OCI-M1 (cell line): ENCODE data around the gene DUSP9.

Experiments
- DNase-seq: peaks from one replicate; lab custom pipeline; 2025; lab: John Stamatoyannopoulos, UW

The DUSP9 gene

DNA sequence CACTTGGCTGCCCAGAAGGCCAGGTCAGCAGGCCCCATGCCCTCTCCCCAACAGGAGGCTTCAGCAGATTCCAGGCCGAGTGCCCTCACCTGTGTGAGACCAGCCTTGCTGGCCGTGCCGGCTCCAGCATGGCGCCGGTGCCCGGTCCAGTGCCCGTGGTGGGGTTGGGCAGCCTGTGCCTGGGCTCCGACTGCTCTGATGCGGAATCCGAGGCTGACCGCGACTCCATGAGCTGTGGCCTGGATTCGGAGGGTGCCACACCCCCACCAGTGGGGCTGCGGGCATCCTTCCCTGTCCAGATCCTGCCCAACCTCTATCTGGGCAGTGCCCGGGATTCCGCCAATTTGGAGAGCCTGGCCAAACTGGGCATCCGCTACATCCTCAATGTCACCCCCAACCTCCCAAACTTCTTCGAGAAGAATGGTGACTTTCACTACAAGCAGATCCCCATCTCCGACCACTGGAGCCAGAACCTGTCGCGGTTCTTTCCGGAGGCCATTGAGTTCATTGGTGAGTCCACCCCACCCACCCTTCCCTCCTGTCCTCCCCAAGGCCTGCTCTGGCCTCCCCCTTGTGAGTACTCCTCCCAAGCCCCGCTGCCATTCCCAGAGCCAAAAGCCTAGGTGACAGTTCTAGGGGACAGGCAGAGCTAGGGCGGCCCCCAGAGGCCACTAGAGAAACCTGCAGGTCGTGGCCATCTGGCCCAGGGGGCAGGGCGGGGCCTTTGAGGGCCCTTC is 2.3 kb downstream of the DUSP9 start:
- peak; percentile 62 for DNase-seq

DNA sequence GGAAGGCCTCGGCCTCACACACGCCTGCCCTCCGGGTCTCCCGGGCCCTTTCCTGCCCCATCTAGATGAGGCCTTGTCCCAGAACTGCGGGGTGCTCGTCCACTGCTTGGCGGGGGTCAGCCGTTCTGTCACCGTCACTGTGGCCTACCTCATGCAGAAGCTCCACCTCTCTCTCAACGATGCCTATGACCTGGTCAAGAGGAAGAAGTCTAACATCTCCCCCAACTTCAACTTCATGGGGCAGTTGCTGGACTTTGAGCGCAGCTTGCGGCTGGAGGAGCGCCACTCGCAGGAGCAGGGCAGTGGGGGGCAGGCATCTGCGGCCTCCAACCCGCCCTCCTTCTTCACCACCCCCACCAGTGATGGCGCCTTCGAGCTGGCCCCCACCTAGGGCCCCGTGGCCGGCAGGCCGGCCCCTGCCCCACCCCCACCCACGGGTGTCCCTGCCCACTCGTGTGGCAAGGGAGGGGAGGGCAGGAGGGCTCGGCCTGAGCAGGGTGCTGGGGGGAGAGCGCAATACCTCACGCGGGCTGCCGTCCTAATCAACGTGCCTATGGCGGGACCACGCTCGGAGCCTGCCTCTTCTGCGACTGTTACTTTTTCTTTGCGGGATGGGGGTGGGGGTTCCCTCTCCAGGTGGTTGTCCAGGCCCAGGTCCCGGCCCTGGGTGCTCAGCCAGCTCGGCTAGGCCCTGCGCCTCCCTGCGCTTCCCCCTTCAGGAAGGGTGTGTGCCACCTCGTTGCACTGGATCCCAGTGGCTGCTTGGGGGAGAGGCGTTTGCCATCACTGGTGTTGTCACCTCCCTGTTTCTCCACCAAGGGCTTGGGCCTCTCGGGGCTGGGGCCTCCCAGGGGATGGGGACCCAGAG is 3.1 kb downstream of the DUSP9 start:
- DNase-seq: no peak

DNA sequence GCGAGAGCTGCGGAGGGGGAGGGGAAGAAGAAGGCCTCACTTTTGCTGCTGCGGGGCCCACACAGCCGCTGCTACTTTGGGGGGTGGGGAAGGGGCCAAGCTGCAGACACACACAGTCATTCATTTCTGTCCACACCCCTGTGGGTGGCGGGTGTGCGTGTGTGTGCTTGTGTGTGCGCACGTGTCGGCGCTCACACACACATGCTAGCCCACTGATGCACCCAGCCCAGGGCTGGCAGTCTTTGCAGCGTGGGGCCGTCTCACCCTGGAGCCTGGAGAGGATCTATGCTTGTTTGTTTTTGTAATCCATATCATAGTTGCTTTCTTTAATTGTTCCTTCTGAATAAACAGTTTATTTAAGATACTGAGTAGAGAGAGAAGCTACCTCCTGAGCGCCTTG is 4.0 kb downstream of the DUSP9 start:
- no peak for DNase-seq

DNA sequence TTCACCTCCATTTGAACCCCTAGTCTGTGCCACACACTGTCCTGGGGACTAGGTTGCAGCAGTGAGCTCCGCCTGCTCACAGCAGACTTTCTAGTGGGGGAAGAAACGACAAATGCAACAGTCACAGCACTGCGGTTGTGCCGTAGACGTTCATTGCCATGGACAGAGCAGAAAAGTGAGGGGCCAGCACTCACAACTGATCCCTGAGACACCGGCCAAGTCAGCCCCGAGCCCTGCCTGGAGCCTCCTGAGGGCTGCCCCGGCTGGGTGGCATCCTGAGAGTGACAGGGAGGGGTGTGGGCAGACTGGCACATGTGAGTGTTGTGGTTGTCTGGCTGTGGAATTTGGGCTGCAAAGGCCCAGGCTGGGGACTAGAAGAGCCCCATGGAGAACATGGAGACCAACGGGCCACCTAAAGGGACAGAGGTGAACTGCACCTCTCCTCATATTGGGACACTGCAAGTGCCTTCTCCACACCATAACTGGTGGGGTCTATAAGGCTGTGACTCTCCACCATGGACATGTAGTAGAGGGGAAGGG is 4.6 kb downstream of the DUSP9 start:
- DNase-seq: peak; percentile 13

DNA sequence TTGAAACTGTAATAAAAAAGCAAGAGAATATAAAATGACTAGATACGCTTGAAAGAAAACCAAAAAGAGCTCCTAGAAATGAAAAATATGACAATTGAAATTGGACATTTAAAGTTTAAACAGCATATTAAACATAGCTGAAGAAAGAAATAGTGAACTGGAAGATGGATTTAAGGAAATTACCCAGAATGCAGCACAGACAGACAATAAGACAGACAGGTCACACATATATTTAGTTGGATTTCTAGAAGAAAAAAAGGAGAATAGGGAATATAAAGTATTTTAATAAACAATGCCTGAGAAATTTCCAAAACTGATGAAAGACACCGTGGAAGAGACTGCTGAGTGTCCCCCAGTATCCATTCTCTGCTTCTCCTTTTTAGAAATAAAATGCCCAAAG is 6.6 kb downstream of the DUSP9 start:
- DNase-seq: no peak

DNA sequence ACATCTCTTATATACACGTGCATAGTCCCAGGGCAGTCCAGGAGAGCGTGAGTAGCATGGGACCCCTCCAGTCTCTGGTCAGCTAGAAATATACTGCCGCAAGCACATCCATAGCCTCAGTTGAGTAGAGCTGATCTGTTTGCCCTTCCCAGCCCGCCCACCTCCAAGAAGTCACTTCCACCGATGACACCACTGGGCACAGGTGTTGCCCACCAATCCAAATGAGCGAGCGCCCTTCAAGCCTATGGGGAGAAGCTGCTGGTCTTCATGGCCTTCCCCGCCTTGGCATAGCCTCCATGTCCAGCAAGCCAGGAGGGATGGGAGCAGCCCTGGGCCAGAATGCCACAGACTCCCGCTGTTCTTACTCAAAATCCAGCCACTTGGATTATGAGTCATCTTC is 10.2 kb downstream of the DUSP9 start:
- DNase-seq: no peak

DNA sequence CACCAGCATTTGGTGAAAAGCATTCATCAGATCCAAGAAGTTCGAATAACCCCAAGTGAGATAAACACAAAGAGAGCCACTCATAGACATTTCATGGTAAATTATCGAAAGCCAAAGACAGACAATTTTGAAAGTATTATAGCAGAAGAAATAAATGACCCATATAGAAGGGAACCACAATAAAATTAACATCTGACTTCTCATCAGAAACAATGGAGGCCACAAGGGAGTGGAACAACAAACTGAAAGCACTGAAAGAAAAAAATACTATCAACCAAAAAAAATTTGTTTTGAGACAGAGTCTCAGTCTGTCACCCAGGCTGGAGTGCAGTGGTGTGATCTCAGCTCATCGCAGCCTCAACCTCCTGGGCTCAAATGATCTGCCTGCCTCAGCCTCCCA is 12.3 kb downstream of the DUSP9 start:
- DNase-seq: no peak

DNA sequence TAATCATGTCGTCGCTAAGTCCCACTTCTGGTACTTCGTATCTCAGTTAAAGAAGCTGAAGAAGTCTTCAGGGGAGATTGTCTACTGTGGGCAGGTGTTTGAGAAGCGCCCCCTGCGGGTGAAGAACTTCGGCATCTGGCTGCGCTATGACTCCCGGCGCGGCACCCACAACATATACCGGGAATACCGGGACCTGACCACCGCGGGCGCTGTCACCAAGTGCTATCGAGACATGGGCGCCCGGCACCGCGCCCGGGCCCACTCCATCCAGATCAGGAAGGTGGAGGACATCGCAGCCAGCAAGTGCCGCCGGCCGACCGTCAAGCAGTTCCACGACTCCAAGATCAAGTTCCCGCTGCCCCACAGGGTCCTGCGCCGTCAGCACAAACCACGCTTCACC is 15.3 kb downstream of the DUSP9 start:
- DNase-seq: no peak

DNA sequence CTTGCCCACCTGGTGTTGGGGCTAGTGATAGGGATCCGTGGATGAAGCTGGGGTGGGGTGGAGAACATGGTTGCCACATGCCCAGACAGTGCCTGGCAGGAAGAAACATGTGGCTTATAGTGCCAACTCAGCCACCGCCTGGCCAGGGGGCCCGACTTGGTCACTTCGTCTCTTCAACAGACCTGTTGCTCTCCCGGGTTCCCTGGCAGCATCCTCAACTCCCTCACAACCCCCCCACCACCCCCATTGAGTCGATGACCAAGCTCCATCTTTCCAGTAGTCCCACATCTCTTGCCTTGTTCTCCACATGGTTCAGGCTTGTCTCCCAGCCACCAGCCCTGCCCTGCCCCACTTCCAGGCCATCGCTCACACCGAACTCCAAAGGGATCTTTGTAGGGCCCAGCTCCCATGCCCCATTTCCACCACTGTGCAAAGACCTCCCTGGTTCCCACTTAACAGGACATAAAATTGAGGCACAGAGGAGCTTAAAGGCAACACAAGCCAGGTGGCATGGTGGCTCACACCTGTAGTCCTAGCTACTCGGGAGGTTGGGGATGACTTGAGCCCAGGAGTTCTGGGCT is 18.8 kb downstream of the DUSP9 start:
- DNase-seq: no peak

DNA sequence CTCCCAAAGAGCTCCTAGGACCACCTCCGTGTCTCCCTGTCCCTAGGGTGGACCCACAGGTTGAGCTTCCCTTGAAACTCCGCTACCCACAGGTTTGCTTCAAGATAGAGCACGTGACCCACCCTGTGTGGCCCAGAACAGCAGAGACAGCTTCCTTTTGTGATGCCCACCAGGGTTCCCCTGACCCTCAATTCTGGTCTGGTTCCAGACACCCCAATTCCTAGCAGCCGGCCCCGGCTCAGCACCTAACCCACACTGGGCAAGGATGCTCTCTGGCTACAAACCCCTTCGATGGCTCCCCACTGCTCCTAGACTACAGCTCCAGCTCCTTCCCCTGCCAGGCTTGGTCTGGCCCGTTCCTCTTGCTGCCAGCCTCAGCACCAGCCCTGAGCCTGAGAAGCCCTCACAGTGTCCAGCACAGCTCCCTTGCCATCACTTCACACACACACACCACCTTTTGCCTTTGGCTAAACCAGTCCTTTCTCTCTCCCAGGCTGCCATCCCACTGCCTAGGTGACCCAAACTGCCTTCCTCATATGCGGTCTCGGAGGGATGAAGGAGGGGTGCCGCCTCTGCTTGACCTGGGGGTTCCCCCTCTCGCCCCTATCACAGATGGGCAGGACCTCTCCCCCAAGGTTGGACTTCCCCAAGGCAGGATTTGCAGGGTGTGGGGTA is 20.4 kb downstream of the DUSP9 start:
- no peak for DNase-seq

DNA sequence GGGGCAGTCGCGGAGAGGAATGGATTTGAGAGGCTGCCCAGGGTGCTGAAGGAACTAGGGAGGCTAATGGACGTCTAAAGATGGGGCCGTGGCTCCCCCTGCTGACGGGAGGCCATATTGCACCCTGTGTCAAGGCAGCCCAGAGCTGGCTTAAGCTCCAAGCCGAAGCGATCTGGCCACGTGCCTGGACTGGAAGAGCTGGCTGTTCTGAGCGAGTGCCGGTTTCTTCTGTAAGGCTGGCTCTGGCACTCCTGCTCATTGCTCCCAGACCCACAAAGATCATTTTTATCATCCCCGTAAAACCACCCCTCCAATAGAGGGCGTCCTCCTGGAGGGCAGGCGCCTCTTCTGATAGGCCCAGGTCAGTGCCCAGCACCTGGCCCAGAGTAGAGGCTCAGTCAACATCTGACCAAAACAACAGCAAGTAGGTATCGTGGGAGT is 21.0 kb downstream of the DUSP9 start:
- DNase-seq: peak; percentile 89

DNA sequence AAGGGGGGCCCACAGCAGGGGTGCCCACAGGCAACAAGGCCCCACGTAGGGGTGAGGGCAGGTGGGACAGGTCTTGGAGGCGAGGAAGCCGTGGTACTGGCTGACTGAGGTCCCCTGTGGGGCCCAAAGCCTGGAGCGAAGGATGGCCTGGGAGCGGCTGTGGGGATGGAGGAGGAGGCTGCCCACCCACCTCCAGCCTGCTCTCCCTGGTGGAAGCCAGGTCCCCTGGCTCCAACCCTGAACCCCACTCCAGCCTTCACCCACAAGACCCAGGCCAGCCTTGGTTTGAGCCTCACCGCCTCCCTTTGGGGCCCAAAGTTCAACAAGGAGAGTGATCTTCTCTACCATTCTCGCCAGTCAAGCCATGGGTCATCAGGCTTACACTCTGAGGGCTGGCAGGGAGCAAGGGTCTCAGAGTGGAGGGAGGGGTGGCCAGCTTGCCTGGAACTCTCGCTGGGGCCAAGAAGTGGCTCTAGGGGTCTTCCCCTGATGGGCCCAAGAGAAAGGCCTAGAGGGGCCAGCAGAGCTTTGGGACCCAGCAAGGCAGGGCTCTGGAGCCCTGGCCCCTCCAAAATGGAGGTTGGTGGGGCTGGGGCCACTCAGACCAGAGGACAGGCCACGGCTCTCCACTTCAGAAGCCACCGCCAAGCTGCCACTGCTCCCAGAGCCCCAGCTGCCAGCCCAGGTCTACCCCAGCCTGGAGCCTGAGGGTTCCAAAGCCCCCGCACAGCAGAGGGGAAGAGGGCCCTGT is 21.6 kb downstream of the DUSP9 start:
- DNase-seq: no peak

DNA sequence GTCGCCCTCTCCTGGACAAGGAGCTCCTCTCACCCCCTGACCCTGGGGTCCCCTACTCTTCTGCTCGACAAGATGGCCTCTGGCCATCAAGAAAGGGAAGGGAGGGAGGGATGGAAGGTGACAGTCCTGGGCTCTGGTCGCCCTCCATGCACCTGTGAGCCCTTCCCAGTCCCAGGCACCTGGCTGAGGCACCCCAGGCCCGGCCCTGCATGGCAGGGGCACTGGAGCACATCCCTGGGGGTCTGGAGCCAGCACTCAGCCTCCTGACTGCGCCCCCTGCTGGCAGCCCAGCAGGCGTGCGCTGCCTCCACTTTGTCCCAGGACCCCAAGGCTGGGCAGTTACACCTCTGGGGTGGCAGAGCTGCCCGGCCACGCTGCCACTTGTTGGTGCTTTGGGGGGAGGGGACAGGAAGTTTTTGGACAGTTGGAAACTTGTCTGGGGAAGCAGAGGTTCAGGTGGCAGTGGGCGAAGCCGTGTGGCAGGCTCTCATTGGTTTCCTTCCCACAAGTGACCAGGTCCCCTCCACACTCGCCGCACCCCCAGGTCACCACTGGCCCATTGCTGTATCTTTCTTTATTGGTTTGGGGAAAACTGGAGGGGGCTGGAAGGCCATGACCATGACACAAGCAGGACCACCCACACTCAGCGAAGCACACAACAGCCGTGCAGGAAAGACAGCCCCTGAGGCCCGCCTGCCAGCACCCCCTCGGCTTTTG is 22.3 kb downstream of the DUSP9 start:
- peak; percentile 35 for DNase-seq

DNA sequence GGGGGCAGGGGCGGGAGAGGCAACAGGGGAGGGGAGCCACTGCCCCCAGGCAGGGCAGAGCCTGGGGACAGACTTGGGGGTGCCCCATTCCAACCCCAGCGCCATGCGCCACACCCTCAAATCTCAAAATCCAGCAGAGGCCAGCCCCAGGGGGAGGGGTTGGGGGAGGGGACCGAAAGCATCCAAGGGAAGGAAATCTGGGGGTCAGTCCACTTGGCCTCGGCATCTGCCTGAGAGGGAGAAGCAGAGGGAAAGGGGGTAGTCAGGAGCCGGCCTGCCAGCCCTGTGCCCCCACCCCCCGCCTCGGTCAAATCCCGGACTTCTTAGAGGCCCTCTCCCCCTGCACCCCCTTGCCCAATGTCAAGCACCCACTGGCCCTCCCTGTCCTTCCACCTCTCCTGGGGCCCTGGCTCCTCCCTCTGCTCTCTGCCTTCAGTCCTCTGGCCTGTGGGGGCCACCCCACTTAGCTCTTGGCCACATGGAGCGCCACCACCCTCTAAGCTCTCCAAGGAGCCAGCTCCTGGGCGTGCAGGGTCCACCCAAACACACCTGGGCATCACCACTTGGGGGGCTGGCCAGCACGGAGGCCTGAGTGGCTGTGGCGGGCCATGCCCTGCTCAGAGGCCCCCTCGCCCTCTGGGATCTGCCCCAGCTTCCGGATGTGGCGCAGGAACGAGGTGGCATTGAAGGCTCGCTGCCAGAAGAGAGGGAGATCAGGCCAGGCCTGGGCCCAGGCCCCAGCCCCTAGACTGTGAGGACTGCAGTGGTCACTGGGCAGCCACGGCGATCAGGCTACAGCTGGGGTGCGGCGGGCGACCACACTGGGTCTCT is 23.1 kb downstream of the DUSP9 start:
- no peak for DNase-seq

DNA sequence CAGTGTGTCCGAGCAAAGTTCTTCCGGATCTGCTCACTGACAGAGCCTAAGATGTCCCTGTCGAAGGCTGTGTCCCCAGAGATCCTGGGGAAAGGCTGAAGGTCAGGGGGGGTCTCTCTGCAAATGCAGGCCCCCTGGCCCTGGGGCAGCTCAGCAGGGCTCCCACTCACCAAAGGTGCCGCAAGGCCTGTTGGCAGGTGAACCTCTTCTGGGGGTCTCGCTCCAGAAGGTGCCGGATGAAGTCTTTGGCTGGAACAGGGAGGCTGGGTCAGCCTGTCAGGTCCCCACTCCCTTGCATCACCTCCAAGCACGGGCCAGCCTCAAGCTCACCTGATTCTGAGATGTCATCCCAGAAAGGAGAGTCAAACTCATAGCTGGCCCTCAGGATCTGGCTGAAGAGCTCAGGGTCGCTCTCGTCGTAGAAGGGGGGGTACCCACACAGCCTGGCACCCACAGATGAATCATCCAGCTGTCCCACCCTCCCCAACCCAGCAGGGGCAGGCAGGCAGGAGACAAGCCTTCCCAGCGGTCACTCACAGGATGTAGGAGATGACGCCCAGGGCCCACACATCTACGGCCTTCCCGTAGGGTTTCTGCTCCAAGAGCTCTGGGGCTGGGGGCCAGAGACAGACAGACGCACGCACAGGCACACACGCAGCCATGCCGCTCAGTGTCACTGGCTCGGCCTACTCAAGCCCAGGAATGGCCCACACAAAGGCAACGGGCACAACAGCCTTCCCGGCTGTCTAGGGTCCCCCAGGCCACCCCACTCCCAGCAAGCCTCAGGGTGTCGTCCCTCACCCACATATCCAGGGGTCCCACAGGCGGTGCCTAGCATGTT is 24.0 kb downstream of the DUSP9 start:
- no peak for DNase-seq

DNA sequence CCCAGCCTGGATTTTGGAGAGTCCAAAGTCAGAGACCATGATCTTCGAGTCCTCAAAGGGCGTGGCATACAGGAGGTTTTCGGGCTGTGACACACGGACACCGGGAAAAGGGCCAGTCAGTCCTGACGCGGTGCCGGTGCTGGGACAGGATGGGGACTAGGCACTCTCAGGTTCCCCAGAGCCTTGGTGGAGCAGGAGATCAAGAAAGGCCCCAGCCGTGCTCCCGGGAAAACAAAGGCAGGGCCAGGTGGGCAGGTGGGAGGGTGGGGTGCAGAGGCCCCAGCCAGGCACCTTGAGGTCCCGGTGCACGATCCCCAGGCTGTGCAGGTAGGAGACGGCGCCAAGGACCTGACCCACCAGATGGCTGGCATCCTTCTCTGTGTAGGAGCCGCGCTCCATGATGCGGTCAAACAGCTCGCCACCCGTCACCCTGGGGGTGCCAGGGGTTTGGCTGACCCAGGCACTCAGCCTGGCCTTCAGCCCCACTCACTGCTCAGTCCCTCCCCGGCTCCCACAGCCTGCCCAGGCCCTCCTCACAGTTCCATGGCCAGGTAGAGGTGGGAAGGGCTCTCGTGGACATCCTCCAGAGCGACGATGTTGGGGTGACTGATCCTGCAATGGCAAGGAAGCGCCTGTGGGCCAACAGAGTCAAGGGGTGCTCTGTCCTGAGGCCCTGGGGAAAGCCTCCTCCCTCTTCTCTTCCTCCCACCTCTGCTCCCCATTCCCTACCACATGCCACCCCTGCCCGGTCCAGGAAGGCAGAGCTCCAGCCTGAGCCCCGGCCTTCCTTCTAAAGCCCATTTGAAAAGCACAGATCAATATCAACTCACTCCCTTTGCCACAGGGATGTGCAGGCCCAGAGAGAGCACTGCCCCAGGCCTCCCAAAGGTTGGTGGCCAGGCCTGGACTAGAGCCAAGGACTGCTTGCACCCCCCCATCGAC is 24.9 kb downstream of the DUSP9 start:
- DNase-seq: no peak

DNA sequence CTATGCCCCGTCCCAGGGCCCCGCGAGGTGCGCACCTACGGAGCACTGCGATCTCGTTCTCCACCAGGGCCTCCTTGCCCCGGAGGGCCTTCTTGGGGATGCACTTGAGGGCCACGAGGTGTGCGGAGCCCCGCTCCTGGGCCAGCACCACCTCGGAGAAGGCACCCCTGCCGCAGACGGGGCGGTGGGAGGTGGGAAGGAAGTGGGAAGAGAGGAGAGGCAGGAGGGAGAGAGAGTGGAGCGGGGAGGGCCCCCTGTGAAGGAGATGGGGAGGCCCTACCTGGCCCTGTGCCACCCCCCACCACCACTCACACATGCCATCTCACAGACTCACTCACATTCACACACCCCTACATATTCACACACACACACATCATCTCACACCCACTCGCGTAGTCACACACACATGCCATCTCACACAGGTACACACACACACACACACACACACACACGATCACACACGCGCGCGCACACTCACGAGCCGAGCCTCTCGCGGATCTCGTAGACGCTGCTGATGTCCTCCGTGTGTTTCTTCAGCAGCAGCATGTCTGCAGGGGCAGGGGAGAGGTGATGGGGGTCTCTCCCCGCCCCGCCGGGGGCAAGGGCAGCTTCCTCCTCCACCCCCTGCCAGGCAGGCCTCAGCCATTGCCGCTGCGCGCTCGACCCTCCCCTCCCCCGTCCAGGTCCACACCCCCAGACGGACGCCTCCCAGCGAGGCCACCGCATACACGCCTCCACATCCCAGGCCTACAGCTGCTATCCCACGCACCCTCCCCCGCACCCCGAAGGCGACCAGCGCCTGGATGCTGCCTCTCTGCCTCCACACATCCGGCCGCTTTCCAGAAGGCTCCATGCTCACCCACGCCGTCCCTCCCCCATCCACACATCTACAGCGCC is 25.8 kb downstream of the DUSP9 start:
- no peak for DNase-seq
